Nephron progenitor cell (in vitro differentiated cells): ENCODE measurements around the gene FBXL13.

Experiments used
- DNase-seq: peaks from one replicate; pipeline ENCODE4 v3.0.0; 2021
- H3K27ac Mint-ChIP-seq: 2 replicates; pipeline ENCODE4 v1.8.0; 2021; ENCODE audit warnings: mild to moderate bottlenecking, moderate library complexity, mixed read lengths
- H3K27me3 Mint-ChIP-seq: 2 replicates; pipeline ENCODE4 v1.8.0; 2021; ENCODE audit warnings: mild to moderate bottlenecking, low read depth, mixed read lengths; ENCODE audit not compliant: poor library complexity
- H3K36me3 Mint-ChIP-seq: 2 replicates; pipeline ENCODE4 v1.8.0; 2021; ENCODE audit warnings: low read depth, mixed read lengths
- H3K4me1 Mint-ChIP-seq: 2 replicates; pipeline ENCODE4 v1.8.0; 2021; ENCODE audit warnings: mixed read lengths
- H3K4me3 Mint-ChIP-seq: 2 replicates; pipeline ENCODE4 v1.8.0; 2021; ENCODE audit warnings: mild to moderate bottlenecking, moderate library complexity, mixed read lengths
- H3K9me3 Mint-ChIP-seq: 2 replicates; pipeline ENCODE4 v1.8.0; 2021; ENCODE audit warnings: mild to moderate bottlenecking, moderate library complexity, mixed read lengths
- TF ChIP-seq, protein P1 (sequence below): fragments of 200-600 bp; sonication (generic); IDR thresholded peaks from 2 replicates; pipeline ENCODE4 v1.5.0; 2021; ENCODE audit warnings: antibody characterized with exemption

FBXL13 gene

GRCh38 chr7:102874166-102874829 is 200.3 kb downstream of the FBXL13 start:
- Mint-ChIP-seq H3K27ac (no peak overlapping the region), H3K27me3 (no peaks in the 10 kb centered on the region), H3K4me3 (no peak overlapping the region), H3K36me3 (peaks cover 13% of the 10 kb centered on the region), H3K4me1 (peaks cover 17% of the 10 kb centered on the region), H3K9me3 (no peaks in the 10 kb centered on the region)
- TF ChIP-seq, protein P1, sequence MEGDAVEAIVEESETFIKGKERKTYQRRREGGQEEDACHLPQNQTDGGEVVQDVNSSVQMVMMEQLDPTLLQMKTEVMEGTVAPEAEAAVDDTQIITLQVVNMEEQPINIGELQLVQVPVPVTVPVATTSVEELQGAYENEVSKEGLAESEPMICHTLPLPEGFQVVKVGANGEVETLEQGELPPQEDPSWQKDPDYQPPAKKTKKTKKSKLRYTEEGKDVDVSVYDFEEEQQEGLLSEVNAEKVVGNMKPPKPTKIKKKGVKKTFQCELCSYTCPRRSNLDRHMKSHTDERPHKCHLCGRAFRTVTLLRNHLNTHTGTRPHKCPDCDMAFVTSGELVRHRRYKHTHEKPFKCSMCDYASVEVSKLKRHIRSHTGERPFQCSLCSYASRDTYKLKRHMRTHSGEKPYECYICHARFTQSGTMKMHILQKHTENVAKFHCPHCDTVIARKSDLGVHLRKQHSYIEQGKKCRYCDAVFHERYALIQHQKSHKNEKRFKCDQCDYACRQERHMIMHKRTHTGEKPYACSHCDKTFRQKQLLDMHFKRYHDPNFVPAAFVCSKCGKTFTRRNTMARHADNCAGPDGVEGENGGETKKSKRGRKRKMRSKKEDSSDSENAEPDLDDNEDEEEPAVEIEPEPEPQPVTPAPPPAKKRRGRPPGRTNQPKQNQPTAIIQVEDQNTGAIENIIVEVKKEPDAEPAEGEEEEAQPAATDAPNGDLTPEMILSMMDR, result no peak
- DNase-seq, result no peak

DNA sequence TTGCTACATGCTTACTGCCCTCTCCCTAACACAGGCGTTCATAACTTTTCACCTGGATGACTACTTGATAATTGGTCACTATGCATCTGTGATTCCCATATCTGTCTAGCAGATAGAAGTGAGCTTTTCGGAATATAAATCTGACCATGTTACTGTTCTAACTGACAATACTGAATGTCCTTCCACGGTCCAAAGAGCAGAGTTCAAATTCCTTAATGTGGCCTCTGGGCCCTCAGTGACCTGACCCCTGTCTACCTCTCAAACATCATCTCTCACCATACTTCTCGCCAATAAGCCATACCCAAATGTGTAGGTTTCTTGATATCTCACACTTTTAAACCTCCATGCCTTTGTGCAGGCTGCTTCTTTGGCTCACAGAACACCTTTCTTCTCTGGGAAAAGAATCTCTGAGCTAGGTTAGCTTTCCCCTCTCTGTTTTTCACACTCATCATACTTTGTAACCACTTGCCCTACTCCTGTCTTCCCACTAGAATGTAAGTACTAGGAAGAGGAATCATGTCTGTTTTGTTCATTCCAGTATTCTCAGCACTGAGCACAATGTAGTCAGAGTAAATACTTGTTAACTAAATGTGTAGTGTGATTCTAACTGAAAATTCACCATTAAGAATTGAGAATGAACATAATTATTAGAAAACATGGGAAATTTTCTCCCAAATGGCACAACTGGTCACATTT is 201.0 kb downstream of the FBXL13 start:
- TF ChIP-seq, protein P1, result no peak
- no peak for DNase-seq
- Mint-ChIP-seq H3K9me3 (no peaks in the 10 kb centered on the region), H3K4me1 (peaks cover 17% of the 10 kb centered on the region), H3K4me3 (no peak overlapping the region), H3K36me3 (peaks cover 13% of the 10 kb centered on the region), H3K27me3 (no peaks in the 10 kb centered on the region), H3K27ac (peak overlapping the region; percentile 71)

- Mint-ChIP-seq H3K27ac (no peak overlapping the region), H3K27me3 (no peaks in the 10 kb centered on the region), H3K36me3 (peaks cover 13% of the 10 kb centered on the region), H3K4me3 (no peak overlapping the region), H3K9me3 (no peaks in the 10 kb centered on the region), H3K4me1 (peaks cover 17% of the 10 kb centered on the region)
- no peak for DNase-seq
- TF ChIP-seq, protein P1, result no peak
Observed at GRCh38 chr7:102872460-102872859, 202.1 kb downstream of the FBXL13 start.

DNA sequence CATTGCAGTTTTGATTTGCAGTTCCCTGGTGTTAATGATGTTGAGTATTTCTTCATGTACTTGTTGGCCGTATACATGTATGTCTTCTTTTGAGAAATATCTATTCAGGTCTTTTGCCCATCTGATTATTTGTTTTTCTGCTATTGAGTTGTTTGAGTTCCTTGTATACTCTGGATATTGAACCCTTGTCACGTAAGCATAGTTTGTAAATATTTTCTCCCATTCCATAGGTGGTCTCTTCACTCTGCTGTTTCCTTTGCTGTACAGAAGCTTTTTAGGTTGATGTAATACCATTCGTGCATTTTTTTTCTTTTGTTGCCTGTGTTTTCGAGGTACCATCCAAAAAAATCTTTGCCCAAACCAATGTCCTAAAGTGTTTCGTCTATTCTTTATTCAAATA is 205.4 kb downstream of the FBXL13 start:
- Mint-ChIP-seq H3K27ac (no peak overlapping the region), H3K4me1 (peaks cover 15% of the 10 kb centered on the region), H3K36me3 (peaks cover 11% of the 10 kb centered on the region), H3K4me3 (no peak overlapping the region), H3K27me3 (no peaks in the 10 kb centered on the region), H3K9me3 (no peaks in the 10 kb centered on the region)
- DNase-seq, result no peak
- TF ChIP-seq, protein P1, result no peak

DNA sequence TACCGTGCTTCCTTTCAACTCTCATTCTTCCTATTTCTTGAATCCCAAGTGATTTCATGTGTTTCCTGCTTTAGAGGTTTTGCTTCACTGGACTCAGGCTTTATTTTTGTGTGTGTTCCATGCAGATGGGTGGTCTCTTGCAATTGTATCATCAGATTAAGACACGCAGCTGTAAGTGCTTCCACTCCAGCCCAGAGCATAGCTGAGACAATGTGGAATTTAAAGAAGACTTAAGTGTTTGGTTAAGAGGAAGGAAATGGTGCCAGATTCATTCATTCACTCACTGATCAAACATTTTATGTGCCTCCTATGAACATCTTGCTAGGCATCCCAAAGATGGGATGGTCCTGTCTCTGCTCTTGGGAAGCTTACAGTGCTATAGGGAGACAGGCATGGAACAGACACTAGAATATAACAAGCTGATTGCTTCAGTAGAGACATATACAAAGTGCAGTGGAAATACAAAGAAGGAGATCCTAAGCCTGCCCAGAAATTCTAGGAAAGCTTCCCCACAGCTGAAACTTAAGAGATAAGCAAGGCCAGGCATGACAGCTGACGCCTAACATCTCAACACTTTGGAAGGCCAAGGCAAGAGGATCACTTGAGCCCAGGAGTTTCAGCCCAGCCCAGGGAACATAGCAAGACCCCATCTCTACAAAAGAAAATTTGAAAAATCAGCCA is 207.9 kb downstream of the FBXL13 start:
- Mint-ChIP-seq H3K4me1 (no peaks in the 10 kb centered on the region), H3K27me3 (no peaks in the 10 kb centered on the region), H3K36me3 (peaks cover 5% of the 10 kb centered on the region), H3K9me3 (no peaks in the 10 kb centered on the region), H3K4me3 (no peak overlapping the region), H3K27ac (no peak overlapping the region)
- TF ChIP-seq, protein P1, result no peak
- no peak for DNase-seq
